Central memory CD8-positive, alpha-beta T cell (primary cell): ENCODE measurements around the gene CNIH4.
"Not testable (repeated sequence)": the region's sequence is repeated elsewhere in the genome, so short reads cannot be mapped to it uniquely, and the experiment has no call there.

ENCODE experiments used
- ATAC-seq: fragments of 150-1000 bp; cut with Tn5 transposase; replicated peaks from 2 replicates; pipeline ENCODE4 v1.10.0; 2022; ENCODE audit warnings: mild to moderate bottlenecking, moderate FRiP score, moderate number of reproducible peaks; ENCODE audit not compliant: poor library complexity, severe bottlenecking; ENCODE audit errors: extremely low read depth
- DNase-seq, 2 donors: peaks; one replicate each; pipeline ENCODE4 v3.0.0; 2021; ENCODE audit warnings: low spot score in 2 of 2
- H3K27ac Mint-ChIP-seq: one replicate; pipeline ENCODE4 v1.8.0; 2022; ENCODE audit warnings: low read depth, mild to moderate bottlenecking, moderate library complexity, mixed read lengths
- H3K27me3 Mint-ChIP-seq: one replicate; pipeline ENCODE4 v1.8.0; 2022; ENCODE audit warnings: mixed read lengths
- H3K36me3 Mint-ChIP-seq: one replicate; pipeline ENCODE4 v1.8.0; 2022; ENCODE audit warnings: mild to moderate bottlenecking, moderate library complexity, mixed read lengths; ENCODE audit not compliant: insufficient read depth
- H3K4me1 Mint-ChIP-seq: one replicate; pipeline ENCODE4 v1.8.0; 2022; ENCODE audit warnings: mixed read lengths
- H3K4me3 Mint-ChIP-seq: one replicate; pipeline ENCODE4 v1.8.0; 2022; ENCODE audit warnings: mild to moderate bottlenecking, moderate library complexity, mixed read lengths
- H3K9me3 Mint-ChIP-seq: one replicate; pipeline ENCODE4 v1.8.0; 2022; ENCODE audit warnings: mixed read lengths

CNIH4 gene

GRCh38 chr1:224420106-224420505 is 63.4 kb downstream of the CNIH4 start:
- H3K36me3 Mint-ChIP-seq = peaks cover 86% of the 10 kb centered on the region

GRCh38 chr1:224425279-224425884 is 68.7 kb downstream of the CNIH4 start:
- DNase-seq (no peak), ATAC-seq (no peak)
- Mint-ChIP-seq H3K27me3 (no peaks in the 10 kb centered on the region), H3K4me3 (peak overlapping the region; percentile 3), H3K27ac (peak overlapping the region; percentile 71), H3K36me3 (peaks cover 66% of the 10 kb centered on the region), H3K9me3 (no peaks in the 10 kb centered on the region), H3K4me1 (peaks cover 45% of the 10 kb centered on the region)

More at GRCh38 chr1:224420106-224420505, 63.4 kb downstream of the CNIH4 start:
- Mint-ChIP-seq H3K27ac (no peak overlapping the region), H3K4me1 (peaks cover 45% of the 10 kb centered on the region), H3K27me3 (no peaks in the 10 kb centered on the region), H3K9me3 (no peaks in the 10 kb centered on the region), H3K4me3 (no peak overlapping the region)
- ATAC-seq = no peak
- no peak for DNase-seq

GRCh38 chr1:224426869-224427268 is 70.2 kb downstream of the CNIH4 start:
- Mint-ChIP-seq H3K36me3 (peaks cover 65% of the 10 kb centered on the region), H3K4me1 (peaks cover 53% of the 10 kb centered on the region)
- not testable (repeated sequence) for ATAC-seq, DNase-seq, H3K27ac Mint-ChIP-seq, H3K4me3 Mint-ChIP-seq, H3K9me3 Mint-ChIP-seq, H3K27me3 Mint-ChIP-seq

- no peaks in the 10 kb centered on the region for H3K27me3 Mint-ChIP-seq
- ATAC-seq (no peak), DNase-seq (no peak)
- H3K9me3 Mint-ChIP-seq = no peaks in the 10 kb centered on the region
- H3K4me1 Mint-ChIP-seq = peaks cover 53% of the 10 kb centered on the region
- H3K36me3 Mint-ChIP-seq = peaks cover 62% of the 10 kb centered on the region
- H3K4me3 Mint-ChIP-seq = no peak overlapping the region
- no peak overlapping the region for H3K27ac Mint-ChIP-seq
These were observed 70.7 kb downstream of the CNIH4 start for GRCh38 chr1:224427346-224427745.

- peak overlapping the region; percentile 38 for H3K27ac Mint-ChIP-seq
- not testable (repeated sequence) for H3K9me3 Mint-ChIP-seq, ATAC-seq, DNase-seq, H3K27me3 Mint-ChIP-seq, H3K4me3 Mint-ChIP-seq
- peaks cover 65% of the 10 kb centered on the region for H3K36me3 Mint-ChIP-seq
- H3K4me1 Mint-ChIP-seq = peaks cover 58% of the 10 kb centered on the region
These were observed 72.0 kb downstream of the CNIH4 start for GRCh38 chr1:224428713-224429112.
